Activated CD4-positive, alpha-beta memory T cell treated with anti-CD3 and anti-CD28 coated beads for 36 hours (primary cell): ENCODE data around the gene FAM170B. TPM values are rescaled to one million over a fixed set of nuclear protein-coding genes. Genes with fewer than 3 reads are reported as not detected.

Source experiments
- CTCF ChIA-PET: fragments of 350-600 bp; sonication (Branson Sonifier 250); formaldehyde crosslinking; loops from one replicate; lab custom pipeline; 2021; ENCODE audit warnings: antibody characterized with exemption, inconsistent platforms; lab: Charles Lee
- POLR2A ChIA-PET: fragments of 350-600 bp; sonication (Branson Sonifier 250); formaldehyde crosslinking; loops from one replicate; lab custom pipeline; 2021; ENCODE audit warnings: antibody characterized with exemption; lab: Charles Lee
- DNase-seq: peaks from one replicate; pipeline ENCODE4 v3.0.0-alpha.2; 2020
- H3K27ac Mint-ChIP-seq: one replicate; pipeline ENCODE4 v1.8.0; 2021; ENCODE audit warnings: mixed read lengths
- H3K27me3 Mint-ChIP-seq: one replicate; pipeline ENCODE4 v1.8.0; 2021; ENCODE audit warnings: mixed read lengths
- H3K36me3 Mint-ChIP-seq: one replicate; pipeline ENCODE4 v1.8.0; 2021; ENCODE audit warnings: mixed read lengths
- H3K4me1 Mint-ChIP-seq: one replicate; pipeline ENCODE4 v1.8.0; 2021; ENCODE audit warnings: low read depth, mixed read lengths
- H3K4me3 Mint-ChIP-seq: one replicate; pipeline ENCODE4 v1.8.0; 2021; ENCODE audit warnings: mild to moderate bottlenecking, mixed read lengths
- H3K9me3 Mint-ChIP-seq: one replicate; pipeline ENCODE4 v1.8.0; 2021; ENCODE audit warnings: mixed read lengths
- intact Hi-C: fragments of 100-400 bp; cut with micrococcal nuclease; formaldehyde crosslinking; loops from one replicate; pipeline ENCODE4 v1.15.1; 2023
- total RNA-seq, 2 experiments: library from RNA; stranded (reverse); gene quantifications; one replicate each; pipeline ENCODE4 v1.2.3, GENCODE V29; 2021

The FAM170B gene
- total RNA-seq, 2 experiments from 2014 or later: not detected

- ChIA-PET POLR2A (no interaction called here), CTCF (no interaction called here)
- no peak for DNase-seq
- H3K27me3 Mint-ChIP-seq: no peaks in the 10 kb centered on the region
- no peaks in the 10 kb centered on the region for H3K4me1 Mint-ChIP-seq
- no peak overlapping the region for H3K27ac Mint-ChIP-seq
- no peak overlapping the region for H3K4me3 Mint-ChIP-seq
- peaks cover 18% of the 10 kb centered on the region for H3K9me3 Mint-ChIP-seq
- H3K36me3 Mint-ChIP-seq: no peaks in the 10 kb centered on the region
- intact Hi-C loops: no loop called here
These were observed 43.6 kb downstream of the FAM170B start for GRCh38 chr10:49090189-49090575.

GRCh38 chr10:49089557-49090188, 44.1 kb downstream of the FAM170B start:
- no peaks in the 10 kb centered on the region for H3K27me3 Mint-ChIP-seq
- H3K27ac Mint-ChIP-seq: no peak overlapping the region
- no peaks in the 10 kb centered on the region for H3K36me3 Mint-ChIP-seq
- intact Hi-C loops: no loop called here
- H3K4me3 Mint-ChIP-seq: no peak overlapping the region
- no peak for DNase-seq
- no peaks in the 10 kb centered on the region for H3K4me1 Mint-ChIP-seq
- ChIA-PET CTCF (no interaction called here), POLR2A (no interaction called here)
- H3K9me3 Mint-ChIP-seq: peaks cover 18% of the 10 kb centered on the region

- H3K27me3 Mint-ChIP-seq: no peaks in the 10 kb centered on the region
- ChIA-PET CTCF (no interaction called here), POLR2A (no interaction called here)
- DNase-seq: no peak
- H3K36me3 Mint-ChIP-seq: no peaks in the 10 kb centered on the region
- H3K4me3 Mint-ChIP-seq: no peak overlapping the region
- H3K9me3 Mint-ChIP-seq: peaks cover 18% of the 10 kb centered on the region
- H3K4me1 Mint-ChIP-seq: no peaks in the 10 kb centered on the region
- intact Hi-C loops: no loop called here
- no peak overlapping the region for H3K27ac Mint-ChIP-seq
These were observed 44.7 kb downstream of the FAM170B start for GRCh38 chr10:49089152-49089551.

GRCh38 chr10:49086889-49087288, 46.9 kb downstream of the FAM170B start:
- ChIA-PET POLR2A (no interaction called here), CTCF (no interaction called here)
- H3K27ac Mint-ChIP-seq: no peak overlapping the region
- H3K9me3 Mint-ChIP-seq: peaks cover 18% of the 10 kb centered on the region
- no peaks in the 10 kb centered on the region for H3K4me1 Mint-ChIP-seq
- DNase-seq: no peak
- H3K27me3 Mint-ChIP-seq: no peaks in the 10 kb centered on the region
- H3K36me3 Mint-ChIP-seq: no peaks in the 10 kb centered on the region
- intact Hi-C loops: no loop called here
- H3K4me3 Mint-ChIP-seq: no peak overlapping the region

GRCh38 chr10:49083261-49083660, 50.6 kb downstream of the FAM170B start:
- intact Hi-C loops: no loop called here
- no peak overlapping the region for H3K27ac Mint-ChIP-seq
- ChIA-PET CTCF (interaction anchor here (1.2 kb wide), 1 partner anchor 427 kb away, joined by 3 read pairs; no protein-coding TSS in a partner anchor), POLR2A (no interaction called here)
- peaks cover 12% of the 10 kb centered on the region for H3K4me1 Mint-ChIP-seq
- no peaks in the 10 kb centered on the region for H3K36me3 Mint-ChIP-seq
- H3K9me3 Mint-ChIP-seq: peaks cover 18% of the 10 kb centered on the region
- H3K27me3 Mint-ChIP-seq: no peaks in the 10 kb centered on the region
- no peak for DNase-seq
- no peak overlapping the region for H3K4me3 Mint-ChIP-seq

GRCh38 chr10:49082766-49083165, 51.1 kb downstream of the FAM170B start:
- no peak overlapping the region for H3K27ac Mint-ChIP-seq
- ChIA-PET CTCF (interaction anchor here (1.2 kb wide), 1 partner anchor 426 kb away, joined by 3 read pairs; no protein-coding TSS in a partner anchor), POLR2A (no interaction called here)
- intact Hi-C loops: no loop called here
- no peaks in the 10 kb centered on the region for H3K36me3 Mint-ChIP-seq
- no peak overlapping the region for H3K4me3 Mint-ChIP-seq
- peaks cover 18% of the 10 kb centered on the region for H3K9me3 Mint-ChIP-seq
- no peaks in the 10 kb centered on the region for H3K27me3 Mint-ChIP-seq
- peaks cover 13% of the 10 kb centered on the region for H3K4me1 Mint-ChIP-seq
- no peak for DNase-seq

GRCh38 chr10:49081547-49082275, 52.1 kb downstream of the FAM170B start:
- Mint-ChIP-seq H3K9me3 (peaks cover 9% of the 10 kb centered on the region), H3K27ac (no peak overlapping the region), H3K27me3 (peaks cover 4% of the 10 kb centered on the region), H3K36me3 (no peaks in the 10 kb centered on the region), H3K4me1 (peaks cover 22% of the 10 kb centered on the region), H3K4me3 (no peak overlapping the region)
- intact Hi-C loops: no loop called here
- DNase-seq: no peak
- ChIA-PET POLR2A (interaction anchor here (1.2 kb wide), 1 partner anchor 11 kb away, joined by 4 read pairs; no protein-coding TSS in a partner anchor), CTCF (no interaction called here)

Other genes with a start within 250 kb of the FAM170B start
- not detected for gene LRRC18, start 194.2 kb downstream of the FAM170B start, total RNA-seq
- gene VSTM4, start 18.5 kb downstream of the FAM170B start, total RNA-seq: under 1 TPM; 0.10 to 0.24 TPM
- gene TMEM273, start 54.4 kb upstream of the FAM170B start, total RNA-seq: 100 to 1,000 TPM; 106 to 108 TPM
- not detected for gene C10orf71, start 165.1 kb upstream of the FAM170B start, total RNA-seq